Body of pancreas (tissue), 4 donors: ENCODE results near the gene ANKRD24. TPM values are rescaled to one million over a fixed set of nuclear protein-coding genes. Genes with fewer than 3 reads are reported as not detected.

Experiments
- ATAC-seq: fragments of 150-250 bp; one replicate; pipeline ENCODE4 v1.9.1; 2016
- DNase-seq, 4 donors: peaks; one replicate each; pipeline ENCODE4 v3.0.0-alpha.2; 2019
- H3K27ac ChIP-seq, 4 donors: fragments of 200-600 bp; sonication (generic); 1 replicate in 3 of 4; 2 replicates in 1 of 4; pipeline versions ENCODE4 v1.5.1 to v1.6.1; 2016 to 2019; ENCODE audit warnings: mild to moderate bottlenecking in 1 of 4, mixed read lengths in 1 of 4, moderate library complexity in 1 of 4
- H3K27me3 ChIP-seq, 2 donors: fragments of 200-600 bp; sonication (generic); one replicate each; pipeline ENCODE4 v1.6.0; 2016; ENCODE audit warnings: mild to moderate bottlenecking in 1 of 2
- H3K36me3 ChIP-seq, 2 donors: fragments of 200-600 bp; sonication (generic); replicated peaks in 1 of 2; 2 replicates each; pipeline ENCODE4 v1.5.1; 2016; ENCODE audit warnings: low read depth in 2 of 2; ENCODE audit not compliant: insufficient read depth in 1 of 2
- H3K4me1 ChIP-seq: fragments of 200-600 bp; sonication (generic); one replicate; pipeline ENCODE4 v1.6.0; 2016
- H3K4me3 ChIP-seq, 2 donors: fragments of 200-600 bp; sonication (generic); 1 replicate in 1 of 2; 2 replicates in 1 of 2; pipeline ENCODE4 v1.5.1; 2016 to 2019
- H3K9me3 ChIP-seq, 3 donors: fragments of 200-600 bp; sonication (generic); 1 replicate in 2 of 3; 2 replicates in 1 of 3; pipeline ENCODE4 v1.5.1; 2016
- POLR2A ChIP-seq, 3 donors: fragments of 450-650 bp; IDR thresholded peaks; one replicate each; pipeline ENCODE4 v1.6.1; 2016; ENCODE audit warnings: antibody characterized with exemption in 3 of 3, mild to moderate bottlenecking in 2 of 3
- WGBS, 2 donors: methylation state at CpG; one replicate each; pipeline ENCODE4 v1.1.5; 2017; 5-methylcytosine and 5-hydroxymethylcytosine counted together
- intact Hi-C: fragments of 100-400 bp; cut with DNase I; formaldehyde crosslinking; loops from one replicate; pipeline ENCODE4 v1.15.1; 2023
- total RNA-seq, 2 donors: library from RNA; depleted of rRNA; stranded (reverse); fragments of >200 nt; gene quantifications; one replicate each; pipeline ENCODE4 v1.1.0, GENCODE V29; 2016
- TF ChIP-seq, protein P1 (sequence below), 7 experiments: fragments of 450-650 bp in 4 of 7; fragments of 200-600 bp in 3 of 7; sonication (generic) in 3 of 7; IDR thresholded peaks; one replicate each; pipeline ENCODE4 v1.5.1; 2016 to 2019; ENCODE audit warnings: antibody characterized with exemption in 7 of 7

The ANKRD24 gene
- total RNA-seq, 2 donors from 2014 or later = 2.1 to 3.6 TPM

DNA sequence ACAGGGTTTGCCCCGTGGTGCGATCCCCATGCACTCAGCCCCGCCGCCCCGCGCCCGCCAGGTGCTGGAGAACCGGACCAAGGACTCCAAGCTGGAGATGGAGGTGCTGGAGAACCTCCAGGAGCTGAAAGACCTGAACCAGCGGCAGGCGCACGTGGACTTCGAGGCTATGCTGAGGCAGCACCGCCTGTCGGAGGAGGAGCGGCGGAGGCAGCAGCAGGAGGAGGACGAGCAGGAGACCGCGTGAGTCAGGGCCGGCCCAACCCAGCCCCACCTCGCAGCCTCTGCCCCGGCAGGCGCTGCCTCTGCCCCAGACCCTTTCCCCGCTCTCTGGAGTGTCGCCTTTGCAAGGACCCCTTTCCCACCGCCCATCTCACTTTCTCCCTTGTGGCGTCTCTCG lies 75.7 kb downstream of the ANKRD24 start:
- no peak overlapping the region for H3K27ac ChIP-seq
- DNase-seq (no peak), ATAC-seq (no peak)
- no peaks in the 10 kb centered on the region for H3K4me1 ChIP-seq
- H3K9me3 ChIP-seq = no peaks in the 10 kb centered on the region
- no peaks in the 10 kb centered on the region for H3K27me3 ChIP-seq
- peaks cover 26 to 43% of the 10 kb centered on the region in 2 donors for H3K36me3 ChIP-seq
- intact Hi-C loops = no loop called here
- no peak for TF ChIP-seq POLR2A (IDR thresholded peaks at IDR 0.05)
- TF ChIP-seq, protein P1, sequence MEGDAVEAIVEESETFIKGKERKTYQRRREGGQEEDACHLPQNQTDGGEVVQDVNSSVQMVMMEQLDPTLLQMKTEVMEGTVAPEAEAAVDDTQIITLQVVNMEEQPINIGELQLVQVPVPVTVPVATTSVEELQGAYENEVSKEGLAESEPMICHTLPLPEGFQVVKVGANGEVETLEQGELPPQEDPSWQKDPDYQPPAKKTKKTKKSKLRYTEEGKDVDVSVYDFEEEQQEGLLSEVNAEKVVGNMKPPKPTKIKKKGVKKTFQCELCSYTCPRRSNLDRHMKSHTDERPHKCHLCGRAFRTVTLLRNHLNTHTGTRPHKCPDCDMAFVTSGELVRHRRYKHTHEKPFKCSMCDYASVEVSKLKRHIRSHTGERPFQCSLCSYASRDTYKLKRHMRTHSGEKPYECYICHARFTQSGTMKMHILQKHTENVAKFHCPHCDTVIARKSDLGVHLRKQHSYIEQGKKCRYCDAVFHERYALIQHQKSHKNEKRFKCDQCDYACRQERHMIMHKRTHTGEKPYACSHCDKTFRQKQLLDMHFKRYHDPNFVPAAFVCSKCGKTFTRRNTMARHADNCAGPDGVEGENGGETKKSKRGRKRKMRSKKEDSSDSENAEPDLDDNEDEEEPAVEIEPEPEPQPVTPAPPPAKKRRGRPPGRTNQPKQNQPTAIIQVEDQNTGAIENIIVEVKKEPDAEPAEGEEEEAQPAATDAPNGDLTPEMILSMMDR (IDR thresholded peaks at IDR 0.05) = no peak
- H3K4me3 ChIP-seq = no peak overlapping the region
- WGBS, 2 donors = 89 to 98% methylated on average over 20 to 28 of the region's 28 CpGs

GRCh38 chr19:4260613-4261191 lies 78.2 kb downstream of the ANKRD24 start:
- Histone ChIP-seq H3K9me3 (no peaks in the 10 kb centered on the region), H3K4me1 (no peaks in the 10 kb centered on the region), H3K4me3 (no peak overlapping the region), H3K36me3 (peaks cover 10 to 34% of the 10 kb centered on the region in 2 donors), H3K27me3 (no peaks in the 10 kb centered on the region), H3K27ac (no peak overlapping the region)
- intact Hi-C loops = no loop called here
- 95 to 96% methylated on average over 11 of the region's 11 CpGs for WGBS, 2 donors
- TF ChIP-seq, protein P1 (IDR thresholded peaks at IDR 0.05) = no peak
- TF ChIP-seq POLR2A (IDR thresholded peaks at IDR 0.05) = no peak
- no peak for ATAC-seq
- DNase-seq = no peak

DNA sequence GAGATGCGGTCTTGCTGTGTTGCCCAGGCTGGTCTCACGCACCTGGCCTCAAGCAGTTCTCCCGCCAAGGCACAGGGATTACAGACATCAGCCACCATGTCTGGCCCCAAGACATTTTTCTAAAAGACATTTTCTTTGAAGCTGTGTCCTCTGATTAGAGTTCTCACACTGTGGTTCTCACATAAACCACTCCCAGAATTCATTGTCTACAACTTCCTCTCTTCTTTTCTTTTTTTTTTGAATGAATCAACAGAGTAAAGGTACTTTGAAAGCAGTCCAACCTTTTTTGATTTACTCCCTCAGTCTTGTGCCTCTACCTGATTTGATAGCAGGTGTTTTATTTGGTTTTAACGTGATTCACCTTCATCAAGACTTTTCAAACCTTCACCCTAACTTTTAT lies 82.3 kb downstream of the ANKRD24 start:
- 62 to 64% methylated on average over 4 of the region's 4 CpGs for WGBS, 2 donors
- no peak for TF ChIP-seq POLR2A (IDR thresholded peaks at IDR 0.05)
- TF ChIP-seq, protein P1 (IDR thresholded peaks at IDR 0.05) = no peak
- Histone ChIP-seq H3K27me3 (no peaks in the 10 kb centered on the region), H3K4me1 (peaks cover 17% of the 10 kb centered on the region), H3K27ac (no peak overlapping the region), H3K9me3 (no peaks in the 10 kb centered on the region), H3K4me3 (no peak overlapping the region), H3K36me3 (peaks cover 6 to 33% of the 10 kb centered on the region in 2 donors)
- intact Hi-C loops = loop anchor here (5.0 kb wide), 1 partner anchor 87 kb away; no protein-coding TSS in a partner anchor
- no peak for DNase-seq
- no peak for ATAC-seq

DNA sequence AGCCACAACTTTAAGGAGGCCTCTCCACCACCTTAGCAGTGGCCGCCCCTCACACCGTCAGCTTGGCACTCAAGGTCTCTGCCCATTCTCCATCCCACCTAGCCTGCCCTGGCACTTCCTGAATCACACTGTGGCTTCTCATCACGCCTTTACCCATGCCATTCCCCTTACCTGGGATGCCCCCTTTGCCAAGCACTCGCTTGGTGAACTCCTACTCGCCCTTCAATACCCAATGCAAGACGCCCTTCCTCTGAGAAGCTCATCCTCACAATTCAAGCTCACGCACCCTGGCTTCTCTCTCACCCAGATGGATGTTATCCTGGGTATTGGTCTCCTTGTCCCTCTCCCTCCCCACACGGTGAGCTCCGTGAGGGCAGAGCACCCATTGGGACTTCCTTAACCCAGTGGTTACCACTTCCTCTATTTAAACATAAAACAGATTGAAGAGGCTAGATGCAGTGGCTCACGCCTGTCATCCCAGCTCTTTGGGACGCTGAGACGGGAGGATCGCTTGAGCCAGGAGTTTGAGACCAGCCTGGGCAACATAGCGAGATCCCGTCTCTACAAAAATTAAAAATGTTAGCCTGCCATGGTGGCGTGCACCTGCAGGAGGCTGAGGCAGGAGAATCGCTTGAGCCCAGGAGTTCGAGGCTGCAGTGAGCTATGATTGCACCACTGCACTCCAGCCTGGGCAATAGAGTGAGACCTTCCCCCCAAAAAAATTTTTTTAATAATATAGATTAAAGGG lies 83.9 kb downstream of the ANKRD24 start:
- intact Hi-C loops = loop anchor here (5.0 kb wide), 1 partner anchor 86 kb away; no protein-coding TSS in a partner anchor
- Histone ChIP-seq H3K9me3 (no peaks in the 10 kb centered on the region), H3K4me3 (no peak overlapping the region), H3K4me1 (peaks cover 17% of the 10 kb centered on the region), H3K27ac (no peak overlapping the region), H3K36me3 (peaks cover 6 to 33% of the 10 kb centered on the region in 2 donors), H3K27me3 (no peaks in the 10 kb centered on the region)
- TF ChIP-seq POLR2A (IDR thresholded peaks at IDR 0.05) = no peak
- TF ChIP-seq, protein P1 (IDR thresholded peaks at IDR 0.05) = no peak
- DNase-seq (no peak), ATAC-seq (no peak)
- WGBS, 2 donors = 87 to 92% methylated on average over 18 of the region's 18 CpGs
